Keratinocyte (primary cell): Measurements from ENCODE around the gene KRTAP5-2. TPM values are rescaled to one million over a fixed set of nuclear protein-coding genes. Genes with fewer than 3 reads are reported as not detected.

Experiments
- DNase-seq: peaks from one replicate; pipeline ENCODE4 v3.0.0-alpha.2; 2011; ENCODE audit warnings: low read depth, missing footprints, low spot score
- FAIRE-seq: peaks from 2 replicates; lab custom pipeline; 2011; peaks lifted over from hg19 to GRCh38; lab: Jason Lieb, UNC
- H2AFZ ChIP-seq: 2 replicates; pipeline ENCODE4 v1.6.0; 2012; ENCODE audit warnings: low read length, control low read depth, inconsistent platforms; ENCODE audit not compliant: control insufficient read depth
- H3K27ac ChIP-seq: 2 replicates; pipeline ENCODE4 v1.5.1; 2011; ENCODE audit warnings: low read length; ENCODE audit not compliant: control insufficient read depth, insufficient read depth
- H3K27me3 ChIP-seq: 3 replicates; pipeline ENCODE4 v1.6.0; 2011; ENCODE audit warnings: low read length; ENCODE audit not compliant: control insufficient read depth, insufficient read depth; ENCODE audit errors: extremely low read depth
- H3K36me3 ChIP-seq, 2 experiments: 2 replicates in 1 of 2; 3 replicates in 1 of 2; pipeline ENCODE4 v1.5.1; 2011; ENCODE audit warnings: low read length in 2 of 2, mild to moderate bottlenecking in 1 of 2; ENCODE audit not compliant: control insufficient read depth in 2 of 2, insufficient read depth in 2 of 2; ENCODE audit errors: extremely low read depth in 1 of 2
- H3K4me1 ChIP-seq: 3 replicates; pipeline ENCODE4 v1.5.1; 2011; ENCODE audit warnings: low read length; ENCODE audit not compliant: control insufficient read depth, insufficient read depth; ENCODE audit errors: extremely low read depth
- H3K4me2 ChIP-seq: 3 replicates; pipeline ENCODE4 v1.6.0; 2011; ENCODE audit warnings: low read depth, low read length; ENCODE audit not compliant: control insufficient read depth, insufficient read depth; ENCODE audit errors: extremely low read depth
- H3K4me3 ChIP-seq, 3 experiments: fragments of 200-600 bp in 1 of 3; sonication (generic) in 1 of 3; 2 replicates in 2 of 3; 3 replicates in 1 of 3; pipeline ENCODE4 v1.5.1; 2011 to 2016; ENCODE audit warnings: low read length in 3 of 3, mild to moderate bottlenecking in 3 of 3, control low read depth in 2 of 3, inconsistent platforms in 1 of 3, low read depth in 1 of 3, mixed read lengths in 1 of 3, mixed run types in 1 of 3, moderate library complexity in 1 of 3; ENCODE audit not compliant: control insufficient read depth in 2 of 3, insufficient read depth in 2 of 3; ENCODE audit errors: extremely low read depth in 1 of 3
- H3K79me2 ChIP-seq: 2 replicates; pipeline ENCODE4 v1.6.0; 2012; ENCODE audit warnings: low read length; ENCODE audit not compliant: control insufficient read depth, insufficient read depth
- H3K9ac ChIP-seq: 3 replicates; pipeline ENCODE4 v1.6.0; 2011; ENCODE audit warnings: low read length; ENCODE audit not compliant: control insufficient read depth, insufficient read depth; ENCODE audit errors: extremely low read depth
- H3K9me1 ChIP-seq: 3 replicates; pipeline ENCODE4 v1.6.0; 2011; ENCODE audit warnings: low read length; ENCODE audit not compliant: control insufficient read depth, insufficient read depth; ENCODE audit errors: extremely low read depth
- H3K9me3 ChIP-seq: 2 replicates; pipeline ENCODE4 v1.5.1; 2012; ENCODE audit warnings: low read depth, low read length; ENCODE audit not compliant: control insufficient read depth
- H4K20me1 ChIP-seq: 3 replicates; pipeline ENCODE4 v1.6.0; 2011; ENCODE audit warnings: low read length; ENCODE audit not compliant: control insufficient read depth, insufficient read depth; ENCODE audit errors: extremely low read depth
- CTCF ChIP-seq, 3 experiments: IDR thresholded peaks in 1 of 3; conservative IDR thresholded peaks in 1 of 3; optimal IDR thresholded peaks in 1 of 3; 2 replicates in 2 of 3; 3 replicates in 1 of 3; pipeline versions ENCODE3 to v1.5.1; 2011; ENCODE audit warnings: low read length in 3 of 3, mild to moderate bottlenecking in 3 of 3, moderate library complexity in 2 of 3, control low read depth in 1 of 3, inconsistent platforms in 1 of 3; ENCODE audit not compliant: insufficient read depth in 2 of 3; ENCODE audit errors: extremely low read depth in 1 of 3
- EZH2 ChIP-seq: IDR thresholded peaks from one replicate; pipeline ENCODE4 v1.6.1; 2012; ENCODE audit warnings: inconsistent platforms, mild to moderate bottlenecking, low read length, moderate library complexity
- dilution Hi-C: fragments of 300-500 bp; cut with MboI; formaldehyde crosslinking; loops from one replicate; pipeline ENCODE4 v1.7.0; 2020; ENCODE audit warnings: low sequenced_read_pairs; ENCODE audit not compliant: extremely low pct_ligation_motif_present
- polyA plus RNA-seq, 5 experiments: library from polyadenylated mRNA; depleted of rRNA in 3 of 5; stranded (reverse) in 3 of 5; stranded (forward) in 1 of 5; unstranded in 1 of 5; fragments of >200 nt; gene quantifications; 1 replicate in 1 of 5; 2 replicates in 3 of 5; 3 replicates in 1 of 5; pipeline versions ENCODE4 v1.2.1 to v1.2.3, GENCODE V29; 2011 to 2012; ENCODE audit warnings: missing spikeins in 2 of 5, low read depth in 1 of 5, low replicate concordance in 1 of 5

The KRTAP5-2 gene
- polyA plus RNA-seq, 1 donor (not counting 4 experiments of a cell fraction or from before 2014, with no cell fraction given) = not detected

GRCh38 chr11:1573903-1574237 is 24.2 kb downstream of the KRTAP5-2 start:
- peak overlapping the region; percentile 37 for H3K4me2 ChIP-seq
- no peak for FAIRE-seq

GRCh38 chr11:1573077-1573902 is 24.8 kb downstream of the KRTAP5-2 start:
- Histone ChIP-seq H4K20me1 (no peaks in the 10 kb centered on the region), H3K27ac (no peak overlapping the region), H3K4me3 (peak overlapping the region in 2 of 3 experiments; percentile 52 to 70), H3K4me1 (no peaks in the 10 kb centered on the region), H3K9me1 (no peaks in the 10 kb centered on the region), H3K36me3 (no peaks in the 10 kb centered on the region), H3K27me3 (peaks cover 37% of the 10 kb centered on the region), H2AFZ (no peak overlapping the region), H3K9ac (no peak overlapping the region), H3K4me2 (peak overlapping the region; percentile 16), H3K9me3 (peaks cover 2% of the 10 kb centered on the region), H3K79me2 (no peaks in the 10 kb centered on the region)
- TF ChIP-seq EZH2 (peak; percentile 82), CTCF (optimal IDR thresholded peaks at IDR 0.05 in 1 of 3, IDR thresholded peaks at IDR 0.05 in 1 of 3, conservative IDR thresholded peaks at IDR 0.05 in 1 of 3; ENCODE audit: extremely low read depth in 1 of 3, insufficient read depth in 2 of 3, low read length in 3 of 3) (no peak)
- FAIRE-seq (no peak), DNase-seq (no peak)
- dilution Hi-C loops = no loop called here

More at GRCh38 chr11:1573903-1574237, 24.2 kb downstream of the KRTAP5-2 start:
- H3K9me3 ChIP-seq = peaks cover 4% of the 10 kb centered on the region
- H3K4me1 ChIP-seq = no peaks in the 10 kb centered on the region
- H3K79me2 ChIP-seq = no peaks in the 10 kb centered on the region
- H3K27ac ChIP-seq = no peak overlapping the region
- dilution Hi-C loops = no loop called here
- no peaks in the 10 kb centered on the region for H3K9me1 ChIP-seq
- no peak overlapping the region for H3K4me3 ChIP-seq
- H2AFZ ChIP-seq = no peak overlapping the region
- no peak overlapping the region for H3K9ac ChIP-seq
- no peak for DNase-seq
- TF ChIP-seq EZH2 (peak; percentile 41), CTCF (optimal IDR thresholded peaks at IDR 0.05 in 1 of 3, IDR thresholded peaks at IDR 0.05 in 1 of 3, conservative IDR thresholded peaks at IDR 0.05 in 1 of 3; ENCODE audit: extremely low read depth in 1 of 3, insufficient read depth in 2 of 3, low read length in 3 of 3) (no peak)
- no peaks in the 10 kb centered on the region for H4K20me1 ChIP-seq
- no peaks in the 10 kb centered on the region for H3K36me3 ChIP-seq
- H3K27me3 ChIP-seq = peaks cover 37% of the 10 kb centered on the region
